ENCODE data around the gene WDR49.

DNA sequence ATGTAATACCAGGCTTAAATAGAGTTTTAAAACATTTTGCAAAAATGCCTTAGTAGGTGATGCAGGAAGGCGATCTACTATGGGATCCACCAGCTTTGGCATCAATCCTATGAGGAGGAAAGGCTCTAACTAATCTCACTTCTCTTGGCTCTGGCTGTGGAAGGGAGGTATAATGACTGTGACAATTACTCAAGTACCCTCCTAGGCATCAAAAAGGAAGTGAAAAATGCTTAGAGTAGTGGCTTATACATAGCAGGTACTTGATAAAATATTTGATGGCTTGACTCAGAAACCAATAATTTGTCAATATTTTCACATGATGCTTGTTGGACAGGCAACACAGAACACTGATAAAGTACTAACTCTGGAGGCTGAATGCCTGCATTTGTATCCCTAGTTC, 145.8 kb downstream of the WDR49 start:
- TF ChIP-seq ZFX (IDR thresholded peaks at IDR 0.05), result no peak
- TF ChIP-seq EZH2 (IDR thresholded peaks at IDR 0.05), result no peak
